SK-N-SH (cell line): Measurements from ENCODE around the gene MATR3. TPM values are rescaled to one million over a fixed set of nuclear protein-coding genes. Genes with fewer than 3 reads are reported as not detected.
"Not testable (repeated sequence)": the region's sequence is repeated elsewhere in the genome, so short reads cannot be mapped to it uniquely, and the experiment has no call there.

Experiments
- CTCF ChIA-PET: fragments of 300-600, 350-600 bp; formaldehyde crosslinking; extraction: SDS; loops from one replicate; lab custom pipeline; 2021; lab: Yijun Ruan, JAX
- POLR2A ChIA-PET: fragments of 350-600 bp; sonication (Branson Sonifier 250); formaldehyde crosslinking; extraction: SDS; loops from one replicate; lab custom pipeline; 2020; ENCODE audit warnings: antibody characterized with exemption, inconsistent platforms; lab: Yijun Ruan, JAX
- DNase-seq: peaks from one replicate; pipeline ENCODE4 v3.0.0; 2012
- H2AFZ ChIP-seq: fragments of 200-600 bp; sonication (generic); 2 replicates; pipeline ENCODE4 v1.8.1; 2016; ENCODE audit warnings: antibody characterized with exemption, mild to moderate bottlenecking, low read depth
- H3F3A ChIP-seq: fragments of 200-600 bp; sonication (generic); replicated peaks from 2 replicates; pipeline ENCODE3; 2016; ENCODE audit warnings: antibody characterized with exemption, mild to moderate bottlenecking; ENCODE audit not compliant: insufficient read depth
- H3K27ac ChIP-seq, 2 experiments: fragments of 200-500 bp in 1 of 2; fragments of 200-600 bp in 1 of 2; sonication (Bioruptor generic) in 1 of 2; sonication (generic), shearing (Covaris generic) in 1 of 2; 2 replicates each; pipeline versions ENCODE4 v1.5.1 to v1.6.1; 2014 to 2016; ENCODE audit warnings: low read depth in 2 of 2, inconsistent platforms in 1 of 2, low read length in 1 of 2, mild to moderate bottlenecking in 1 of 2, mixed read lengths in 1 of 2
- H3K27me3 ChIP-seq: fragments of 200-600 bp; sonication (generic), shearing (Covaris generic); 2 replicates; pipeline ENCODE4 v1.6.1; 2016; ENCODE audit warnings: mixed run types; ENCODE audit not compliant: insufficient read depth
- H3K36me3 ChIP-seq, 2 experiments: fragments of 200-500 bp in 1 of 2; fragments of 200-600 bp in 1 of 2; sonication (Bioruptor generic) in 1 of 2; sonication (generic) in 1 of 2; replicated peaks in 1 of 2; 2 replicates each; pipeline versions ENCODE3 to v1.5.1; 2014 to 2016; ENCODE audit warnings: low read length in 1 of 2, mild to moderate bottlenecking in 1 of 2; ENCODE audit not compliant: insufficient read depth in 2 of 2, control insufficient read depth in 1 of 2
- H3K4me1 ChIP-seq, 2 experiments: fragments of 200-500 bp in 1 of 2; fragments of 200-600 bp in 1 of 2; sonication (Bioruptor generic) in 1 of 2; sonication (generic), shearing (Covaris generic) in 1 of 2; 2 replicates each; pipeline versions ENCODE4 v1.5.1 to v1.6.1; 2014 to 2016; ENCODE audit warnings: low read depth in 1 of 2, low read length in 1 of 2, mixed run types in 1 of 2; ENCODE audit not compliant: insufficient read depth in 2 of 2, control insufficient read depth in 1 of 2
- H3K4me2 ChIP-seq: fragments of 200-600 bp; sonication (generic), shearing (Covaris generic); 2 replicates; pipeline ENCODE4 v1.6.1; 2017; ENCODE audit warnings: mixed run types
- H3K4me3 ChIP-seq, 2 experiments: fragments of 200-500 bp in 1 of 2; fragments of 200-600 bp in 1 of 2; sonication (Bioruptor generic) in 1 of 2; sonication (generic), shearing (Covaris generic) in 1 of 2; 2 replicates each; pipeline versions ENCODE4 v1.5.1 to v1.8.1; 2014 to 2016; ENCODE audit warnings: low read depth in 2 of 2, inconsistent platforms in 1 of 2, low read length in 1 of 2, mild to moderate bottlenecking in 1 of 2, mixed read lengths in 1 of 2, moderate library complexity in 1 of 2
- H3K79me2 ChIP-seq: fragments of 200-600 bp; sonication (generic); 2 replicates; pipeline ENCODE4 v1.8.1; 2017; ENCODE audit warnings: mild to moderate bottlenecking; ENCODE audit not compliant: insufficient read depth
- H3K9ac ChIP-seq: fragments of 200-600 bp; sonication (generic); 2 replicates; pipeline ENCODE4 v1.6.1; 2017; ENCODE audit warnings: mixed run types
- H3K9me2 ChIP-seq: fragments of 200-600 bp; sonication (generic); 2 replicates; pipeline ENCODE4 v1.6.1; 2017; ENCODE audit warnings: mixed run types
- H3K9me3 ChIP-seq: fragments of 200-600 bp; sonication (generic); 2 replicates; pipeline ENCODE4 v1.6.1; 2017; ENCODE audit warnings: mixed run types, mild to moderate bottlenecking, moderate library complexity
- H4K20me1 ChIP-seq: fragments of 200-600 bp; sonication (generic); 2 replicates; pipeline ENCODE4 v1.6.1; 2017; ENCODE audit warnings: mild to moderate bottlenecking, mixed run types; ENCODE audit not compliant: insufficient read depth
- ELF1 ChIP-seq: IDR thresholded peaks from 2 replicates; pipeline ENCODE4 v1.4.0; 2012
- FOXM1 ChIP-seq: IDR thresholded peaks from 2 replicates; pipeline ENCODE4 v1.4.0; 2012; ENCODE audit warnings: low read depth, mild to moderate bottlenecking
- GABPA ChIP-seq: IDR thresholded peaks from 2 replicates; pipeline ENCODE4 v1.4.0; 2012; ENCODE audit warnings: low read depth, mild to moderate bottlenecking
- GATA2 ChIP-seq: sonication (generic); formaldehyde crosslinking; IDR thresholded peaks from 2 replicates; pipeline ENCODE4 v1.5.0; 2020; ENCODE audit warnings: mild to moderate bottlenecking, missing genetic modification reagents
- MAX ChIP-seq: IDR thresholded peaks from 2 replicates; pipeline ENCODE4 v1.4.0; 2012; ENCODE audit warnings: low read depth
- MEF2A ChIP-seq: IDR thresholded peaks from 2 replicates; pipeline ENCODE4 v1.4.0; 2012; ENCODE audit warnings: low read depth, borderline replicate concordance
- MXI1 ChIP-seq: IDR thresholded peaks from 2 replicates; pipeline ENCODE4 v1.6.1; 2012; ENCODE audit warnings: mild to moderate bottlenecking, low read depth, low read length, improper control_type of control experiment
- POLR2AphosphoS5 ChIP-seq: IDR thresholded peaks from 2 replicates; pipeline ENCODE4 v1.6.1; 2012; ENCODE audit warnings: low read depth, low read length
- RCOR1 ChIP-seq: fragments of 150-350 bp; IDR thresholded peaks from 2 replicates; pipeline ENCODE4 v1.6.1; 2017; ENCODE audit warnings: antibody characterized with exemption, low read length
- REST ChIP-seq: IDR thresholded peaks from 2 replicates; pipeline ENCODE4 v1.6.1; 2012; ENCODE audit warnings: mild to moderate bottlenecking, low read depth, low read length, moderate library complexity
- RFX5 ChIP-seq: IDR thresholded peaks from 2 replicates; pipeline ENCODE4 v1.6.1; 2012; ENCODE audit warnings: mild to moderate bottlenecking, improper control_type of control experiment, low read length
- SMC3 ChIP-seq: IDR thresholded peaks from 2 replicates; pipeline ENCODE4 v1.6.1; 2012; ENCODE audit warnings: low read depth, low read length, improper control_type of control experiment
- TAF1 ChIP-seq: IDR thresholded peaks from 2 replicates; pipeline ENCODE4 v1.6.1; 2012; ENCODE audit warnings: low read depth, mild to moderate bottlenecking, low read length, moderate library complexity, borderline replicate concordance
- TCF12 ChIP-seq: IDR thresholded peaks from 2 replicates; pipeline ENCODE4 v1.4.0; 2012
- TEAD4 ChIP-seq: IDR thresholded peaks from 2 replicates; pipeline ENCODE4 v1.4.0; 2012; ENCODE audit warnings: mild to moderate bottlenecking, borderline replicate concordance; ENCODE audit not compliant: insufficient read depth
- USF1 ChIP-seq: IDR thresholded peaks from 2 replicates; pipeline ENCODE4 v1.4.0; 2012; ENCODE audit warnings: low read depth, borderline replicate concordance
- WGBS: methylation state at CpG from one replicate; pipeline ENCODE4 v1.1.6; 2017; ENCODE audit warnings: low lambda C conversion rate; 5-methylcytosine and 5-hydroxymethylcytosine counted together
- polyA plus RNA-seq, 3 experiments: library from polyadenylated mRNA; depleted of rRNA; stranded (reverse); fragments of >200 nt; gene quantifications; 2 replicates each; pipeline ENCODE4 v1.2.3, GENCODE V29; 2012

MATR3 gene
- polyA plus RNA-seq, 1 of the 3 experiments (the other 2 are of a cell fraction): 40.4 TPM

- H2AFZ ChIP-seq, H3F3A ChIP-seq, H3K27ac ChIP-seq, H3K4me1 ChIP-seq, H3K4me3 ChIP-seq, H3K4me2 ChIP-seq, H3K9me2 ChIP-seq, POLR2A ChIA-PET, H3K9ac ChIP-seq, H3K27me3 ChIP-seq, H3K9me3 ChIP-seq, DNase-seq: not testable (repeated sequence)
- H4K20me1 ChIP-seq: peaks cover 98% of the 10 kb centered on the region
- peaks cover 12 to 38% of the 10 kb centered on the region in 2 experiments for H3K36me3 ChIP-seq
- CTCF ChIA-PET: interaction anchor here (1.0 to 1.6 kb wide), 2 partner anchors 13 to 55 kb away, joined by 3 read pairs; no protein-coding TSS in a partner anchor
- WGBS: 97% methylated on average over 8 of the region's 8 CpGs
- peaks cover 100% of the 10 kb centered on the region for H3K79me2 ChIP-seq
These were observed 62.4 kb downstream of the MATR3 start for GRCh38 chr5:139355900-139356299.

- peaks cover 100% of the 10 kb centered on the region for H4K20me1 ChIP-seq
- H3K4me1 ChIP-seq: no peaks in the 10 kb centered on the region
- no peak overlapping the region for H2AFZ ChIP-seq
- no peak overlapping the region for H3K9ac ChIP-seq
- peaks cover 12 to 27% of the 10 kb centered on the region in 2 experiments for H3K36me3 ChIP-seq
- no peak for TF ChIP-seq MEF2A
- ChIA-PET CTCF (no interaction called here), POLR2A (no interaction called here)
- no peaks in the 10 kb centered on the region for H3K27me3 ChIP-seq
- H3K9me3 ChIP-seq: no peaks in the 10 kb centered on the region
- DNase-seq: no peak
- H3K4me3 ChIP-seq: no peak overlapping the region
- H3K4me2 ChIP-seq: no peak overlapping the region
- peaks cover 100% of the 10 kb centered on the region for H3K79me2 ChIP-seq
- H3K27ac ChIP-seq: no peak overlapping the region
- no peaks in the 10 kb centered on the region for H3K9me2 ChIP-seq
- H3F3A ChIP-seq: peaks cover 3% of the 10 kb centered on the region
These were observed 64.5 kb downstream of the MATR3 start for GRCh38 chr5:139358064-139358463.

GRCh38 chr5:139360384-139360783 is 66.8 kb downstream of the MATR3 start:
- no peak overlapping the region for H3K9ac ChIP-seq
- H3K27ac ChIP-seq: no peak overlapping the region
- TF ChIP-seq TEAD4: no peak
- no peak for TF ChIP-seq MAX
- no peak for TF ChIP-seq RFX5
- TF ChIP-seq RCOR1: no peak
- no peak for TF ChIP-seq SMC3
- no peak for TF ChIP-seq TCF12
- no peak for TF ChIP-seq MXI1
- TF ChIP-seq GABPA: no peak
- TF ChIP-seq GATA2 (CRISPR knock-in tag): no peak
- TF ChIP-seq MEF2A: no peak
- TF ChIP-seq TAF1: no peak
- TF ChIP-seq FOXM1: no peak
- TF ChIP-seq USF1: no peak
- TF ChIP-seq REST: no peak
- no peak for TF ChIP-seq POLR2AphosphoS5
- no peak for TF ChIP-seq ELF1
- H3K4me3 ChIP-seq: no peak overlapping the region
- H3K27me3 ChIP-seq: no peaks in the 10 kb centered on the region
- H2AFZ ChIP-seq: no peak overlapping the region
- no peak for DNase-seq
- CTCF ChIA-PET: interaction anchor here (0.7 kb wide), 1 partner anchor 96 kb away, joined by 3 read pairs; no protein-coding TSS in a partner anchor
- no peaks in the 10 kb centered on the region for H3K4me1 ChIP-seq
- no peaks in the 10 kb centered on the region for H3K9me2 ChIP-seq
- POLR2A ChIA-PET: no interaction called here
- peaks cover 16% of the 10 kb centered on the region for H3F3A ChIP-seq
- peaks cover 95% of the 10 kb centered on the region for H3K79me2 ChIP-seq
- 94% methylated on average over 4 of the region's 4 CpGs for WGBS
- H3K36me3 ChIP-seq: peaks cover 17 to 22% of the 10 kb centered on the region in 2 experiments
- H3K9me3 ChIP-seq: no peaks in the 10 kb centered on the region
- no peak overlapping the region for H3K4me2 ChIP-seq
- peaks cover 86% of the 10 kb centered on the region for H4K20me1 ChIP-seq
